ENCODE data around the gene ST3GAL4. TPM values are rescaled to one million over a fixed set of nuclear protein-coding genes. Genes with fewer than 3 reads are reported as not detected.

The ST3GAL4 gene
- total and polyA plus RNA-seq, 10 of the 15 experiments (the other 5 are each of a cell fraction or from before 2014, with no cell fraction given), result 3.8 to 8.1 (median 6.5) TPM; not detected in 2

DNA sequence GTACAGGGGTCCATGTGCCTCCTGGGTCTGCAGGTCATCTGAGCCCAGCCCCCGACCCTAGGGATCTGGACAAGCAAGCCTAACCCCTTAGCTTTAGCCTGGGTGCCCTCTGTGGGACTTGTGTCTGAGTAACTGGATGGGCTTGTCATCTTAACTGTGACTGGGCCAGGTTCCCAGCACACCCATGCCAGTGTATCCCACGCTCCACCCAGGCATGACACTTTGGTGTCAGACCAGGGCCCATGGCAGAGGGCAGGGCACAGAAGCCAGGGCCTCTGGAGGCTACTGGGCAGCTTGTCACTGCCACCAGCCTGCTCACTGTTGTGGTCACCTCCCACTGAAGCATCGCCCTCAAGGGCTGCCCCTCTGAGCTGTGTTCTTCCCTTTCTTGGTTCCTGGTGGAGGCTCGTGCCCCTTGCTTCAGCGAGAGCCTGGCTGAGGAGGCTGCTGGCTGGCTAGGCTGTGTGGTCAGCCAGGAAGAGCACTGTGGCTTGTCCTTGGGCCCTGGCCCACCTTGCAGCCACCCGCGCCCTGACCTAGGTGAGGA, 80.8 kb downstream of the ST3GAL4 start (continued):
- TF ChIP-seq STAT3 (IDR thresholded peaks at IDR 0.05; ENCODE audit: low read depth, low read length) (no peak), TCF3 (IDR thresholded peaks at IDR 0.05; ENCODE audit: borderline replicate concordance, insufficient read depth, low read depth, low read length) (no peak), SIN3A (IDR thresholded peaks at IDR 0.05; ENCODE audit: low read depth, low read length) (no peak), NFXL1 (IDR thresholded peaks at IDR 0.05; ENCODE audit: borderline replicate concordance) (no peak), IKZF1 (conservative IDR thresholded peaks at IDR 0.05) (no peak)
- TF ChIP-seq, protein P1, sequence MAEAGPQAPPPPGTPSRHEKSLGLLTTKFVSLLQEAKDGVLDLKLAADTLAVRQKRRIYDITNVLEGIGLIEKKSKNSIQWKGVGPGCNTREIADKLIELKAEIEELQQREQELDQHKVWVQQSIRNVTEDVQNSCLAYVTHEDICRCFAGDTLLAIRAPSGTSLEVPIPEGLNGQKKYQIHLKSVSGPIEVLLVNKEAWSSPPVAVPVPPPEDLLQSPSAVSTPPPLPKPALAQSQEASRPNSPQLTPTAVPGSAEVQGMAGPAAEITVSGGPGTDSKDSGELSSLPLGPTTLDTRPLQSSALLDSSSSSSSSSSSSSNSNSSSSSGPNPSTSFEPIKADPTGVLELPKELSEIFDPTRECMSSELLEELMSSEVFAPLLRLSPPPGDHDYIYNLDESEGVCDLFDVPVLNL (IDR thresholded peaks at IDR 0.05; ENCODE audit: low read depth, low read length), result no peak

DNA sequence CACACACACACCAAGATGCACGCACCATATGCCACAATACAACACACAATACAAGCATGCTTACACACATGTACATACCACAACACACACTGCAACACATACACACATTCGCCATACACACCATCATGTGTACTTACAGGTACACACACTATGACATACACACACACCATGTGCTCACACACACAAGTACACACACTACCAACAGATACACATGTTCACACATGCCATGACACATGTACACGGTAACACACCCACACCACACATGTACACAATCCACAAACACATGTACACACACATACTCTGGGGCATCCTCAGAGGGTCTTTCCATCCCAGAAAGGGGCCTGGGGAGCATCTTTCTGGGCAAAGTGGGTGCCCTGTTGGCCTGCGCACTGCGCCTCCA, 82.2 kb downstream of the ST3GAL4 start:
- RAD21 ChIA-PET (ENCODE audit: unreplicated experiment), result interaction anchor here (0.7 kb wide), 1 partner anchor 127 kb away, joined by 3 read pairs; no protein-coding TSS in a partner anchor
- H3K36me3 ChIP-seq (ENCODE audit: control insufficient read depth in 2 of 2, insufficient read depth in 2 of 2, low read length in 1 of 2), result no peaks in the 10 kb centered on the region
- H2AFZ ChIP-seq (ENCODE audit: control insufficient read depth, low read depth, low read length), result no peak overlapping the region
- H3K4me2 ChIP-seq (ENCODE audit: control insufficient read depth, insufficient read depth), result no peak overlapping the region
- TF ChIP-seq TCF7 (IDR thresholded peaks at IDR 0.05; ENCODE audit: borderline replicate concordance), result no peak
- TF ChIP-seq SUPT20H (IDR thresholded peaks at IDR 0.05; ENCODE audit: borderline replicate concordance, control insufficient read depth, low read depth, low read length), result no peak
- no peak for TF ChIP-seq RUNX3 (IDR thresholded peaks at IDR 0.05; ENCODE audit: low read length)
- TF ChIP-seq SIX5 (IDR thresholded peaks at IDR 0.05; ENCODE audit: low read depth, low read length, severe bottlenecking), result no peak
- TF ChIP-seq CHD2 (IDR thresholded peaks at IDR 0.05; ENCODE audit: borderline replicate concordance, low read depth, low read length), result no peak
- POLR2A ChIA-PET, result no interaction called here
- no peaks in the 10 kb centered on the region for H3K9me3 ChIP-seq (replicated peaks; ENCODE audit: control insufficient read depth, insufficient read depth, low read length)
- H3K9ac ChIP-seq (ENCODE audit: control insufficient read depth, insufficient read depth, low read length), result no peak overlapping the region
- no peak for DNase-seq (ENCODE audit: low read depth, low spot score)
- ATAC-seq, result no peak
- no peaks in the 10 kb centered on the region for H3K79me2 ChIP-seq (ENCODE audit: control insufficient read depth, insufficient read depth, low read length)
- H3K27me3 ChIP-seq (replicated peaks in 1 of 2; ENCODE audit: control insufficient read depth in 2 of 2, insufficient read depth in 2 of 2, low read length in 1 of 2), result no peaks in the 10 kb centered on the region; a peak in 2 of 4 replicates
- FAIRE-seq, result no peak
- 70% methylated on average over 5 of the region's 5 CpGs for WGBS (ENCODE audit: insufficient coverage, insufficient replicate concordance, low lambda C conversion rate, missing lambda C conversion rate)
- no peaks in the 10 kb centered on the region; the same call in 1 of the 2 replicates for H4K20me1 ChIP-seq (ENCODE audit: control insufficient read depth, insufficient read depth)
- intact Hi-C loops (cut with micrococcal nuclease; ENCODE audit: unreplicated experiment) (no loop called here), in situ Hi-C loops (cut with MboI) (no loop called here)
- no peak overlapping the region for H3K4me3 ChIP-seq
- H3K27ac ChIP-seq (ENCODE audit: control insufficient read depth, insufficient read depth), result no peak overlapping the region
- CTCF ChIA-PET, result no interaction called here
- H3K4me1 ChIP-seq (ENCODE audit: control insufficient read depth, insufficient read depth, low read length), result no peaks in the 10 kb centered on the region
- SMC1A ChIA-PET (ENCODE audit: uncharacterized antibody, unreplicated experiment), result interaction anchor here (7.9 kb wide), 1 partner anchor 45 kb away, joined by 79 read pairs; no protein-coding TSS in a partner anchor
- no TSS peak for BruUV-seq (replicated peaks)

All from GM12878 (cell line).